ENCODE measurements around the gene GZF1. TPM values are rescaled to one million over a fixed set of nuclear protein-coding genes. Genes with fewer than 3 reads are reported as not detected.
A peak's percentile ranks its signal among the peaks of the same experiment; 100 is the strongest.
"Not testable (repeated sequence)": the region's sequence is repeated elsewhere in the genome, so short reads cannot be mapped to it uniquely, and the experiment has no call there.

GZF1 gene
- total RNA-seq, 1 donor from 2014 or later = 14.8 TPM

GRCh38 chr20:23344336-23344735 is 17.6 kb upstream of the GZF1 start:
- no peak for ATAC-seq

GRCh38 chr20:23346002-23346401 is 16.0 kb upstream of the GZF1 start:
- ATAC-seq (no peak), DNase-seq (no peak)
- no peaks in the 10 kb centered on the region for H3K36me3 ChIP-seq
- peaks cover 12% of the 10 kb centered on the region for H3K4me1 ChIP-seq
- intact Hi-C loops (cut with DNase I) = no loop called here
- H3K9me3 ChIP-seq = no peaks in the 10 kb centered on the region
- TF ChIP-seq CTCF (IDR thresholded peaks at IDR 0.05) = no peak
- no peaks in the 10 kb centered on the region for H3K27me3 ChIP-seq (ENCODE audit: low read depth)
- no peak overlapping the region for H3K27ac ChIP-seq
- no peak overlapping the region for H3K4me3 ChIP-seq

More at GRCh38 chr20:23344336-23344735, 17.6 kb upstream of the GZF1 start:
- H3K9me3 ChIP-seq = no peaks in the 10 kb centered on the region
- peaks cover 3% of the 10 kb centered on the region for H3K27me3 ChIP-seq (ENCODE audit: low read depth)
- no peak overlapping the region for H3K27ac ChIP-seq
- TF ChIP-seq CTCF (IDR thresholded peaks at IDR 0.05) = no peak
- H3K4me1 ChIP-seq = peaks cover 15% of the 10 kb centered on the region
- intact Hi-C loops (cut with DNase I) = no loop called here
- DNase-seq = no peak
- H3K4me3 ChIP-seq = no peak overlapping the region
- no peaks in the 10 kb centered on the region for H3K36me3 ChIP-seq

- Histone ChIP-seq H3K27me3 (ENCODE audit: low read depth) (no peaks in the 10 kb centered on the region), H3K9me3 (no peaks in the 10 kb centered on the region), H3K36me3 (no peaks in the 10 kb centered on the region), H3K4me3 (no peak overlapping the region), H3K4me1 (peaks cover 27% of the 10 kb centered on the region), H3K27ac (no peak overlapping the region)
- intact Hi-C loops (cut with DNase I) = no loop called here
- DNase-seq (no peak), ATAC-seq (no peak)
- no peak for TF ChIP-seq CTCF (IDR thresholded peaks at IDR 0.05)
Measured at GRCh38 chr20:23347791-23348190, 14.2 kb upstream of the GZF1 start.

GRCh38 chr20:23348510-23348909 is 13.5 kb upstream of the GZF1 start:
- H3K9me3 ChIP-seq; DNase-seq; H3K4me3 ChIP-seq; H3K27me3 ChIP-seq (ENCODE audit: low read depth); ATAC-seq; H3K36me3 ChIP-seq; intact Hi-C loops (cut with DNase I): not testable (repeated sequence)
- Histone ChIP-seq H3K27ac (peak overlapping the region; percentile 97), H3K4me1 (peaks cover 27% of the 10 kb centered on the region)

GRCh38 chr20:23349338-23350195 is 12.4 kb upstream of the GZF1 start:
- ATAC-seq (peak; percentile 87 to 88), DNase-seq (no peak)
- H3K4me1 ChIP-seq = peaks cover 27% of the 10 kb centered on the region
- peak overlapping the region; percentile 90 for H3K4me3 ChIP-seq
- H3K27me3 ChIP-seq (ENCODE audit: low read depth) = no peaks in the 10 kb centered on the region
- peak; percentile 38 for TF ChIP-seq CTCF (IDR thresholded peaks at IDR 0.05)
- intact Hi-C loops (cut with DNase I) = no loop called here
- H3K9me3 ChIP-seq = no peaks in the 10 kb centered on the region
- peaks cover 12% of the 10 kb centered on the region for H3K36me3 ChIP-seq
- H3K27ac ChIP-seq = peak overlapping the region; percentile 97

- intact Hi-C loops (cut with DNase I) = no loop called here
- peak; percentile 96 for ATAC-seq
Measured at GRCh38 chr20:23350196-23350903, 11.6 kb upstream of the GZF1 start, which contains the start of gene NXT1. TSS of gene NXT1 (plus strand) at chr20:23350791. CDS start at chr20:23354042, 3,251 bp downstream.

More at GRCh38 chr20:23350196-23350903, 11.6 kb upstream of the GZF1 start, which contains the start of gene NXT1:
- no peak for TF ChIP-seq CTCF (IDR thresholded peaks at IDR 0.05)
- H3K27ac ChIP-seq = peak within 1 kb of the TSS; percentile 97
- H3K9me3 ChIP-seq = no peaks in the 10 kb centered on the region
- peak; percentile 95 for DNase-seq
- H3K4me3 ChIP-seq = peak within 1 kb of the TSS; percentile 90
- H3K27me3 ChIP-seq (ENCODE audit: low read depth) = no peaks in the 10 kb centered on the region
- H3K36me3 ChIP-seq = peaks cover 19% of the 10 kb centered on the region
- peaks cover 27% of the 10 kb centered on the region for H3K4me1 ChIP-seq

All from lower lobe of right lung (tissue), 2 donors.